Hepatocyte (in vitro differentiated cells): ENCODE data around the gene HOXB3. TPM values are rescaled to one million over a fixed set of nuclear protein-coding genes. Genes with fewer than 3 reads are reported as not detected.

Source experiments
- DNase-seq: peaks from one replicate; pipeline ENCODE4 v3.0.0-alpha.2; 2016; ENCODE audit warnings: low spot score
- H2AFZ ChIP-seq: fragments of 200-600 bp; sonication (generic); 2 replicates; pipeline ENCODE4 v1.6.0; 2016; ENCODE audit warnings: antibody characterized with exemption, mild to moderate bottlenecking
- H3K27ac ChIP-seq: fragments of 200-600 bp; sonication (generic); 2 replicates; pipeline ENCODE4 v1.5.1; 2016; ENCODE audit warnings: mild to moderate bottlenecking
- H3K27me3 ChIP-seq: fragments of 200-600 bp; sonication (generic); 2 replicates; pipeline ENCODE4 v1.6.1; 2016
- H3K36me3 ChIP-seq: fragments of 200-600 bp; sonication (generic); replicated peaks from 2 replicates; pipeline ENCODE4 v1.5.1; 2016; ENCODE audit warnings: low read depth; ENCODE audit not compliant: insufficient read depth
- H3K4me1 ChIP-seq: fragments of 200-600 bp; sonication (generic); 2 replicates; pipeline ENCODE4 v1.5.1; 2016; ENCODE audit warnings: mild to moderate bottlenecking, moderate library complexity; ENCODE audit not compliant: insufficient read depth
- H3K4me2 ChIP-seq: fragments of 200-600 bp; sonication (generic); 2 replicates; pipeline ENCODE4 v1.6.0; 2016
- H3K4me3 ChIP-seq: fragments of 200-600 bp; sonication (generic); 2 replicates; pipeline ENCODE4 v1.5.1; 2016; ENCODE audit warnings: mild to moderate bottlenecking
- H3K79me2 ChIP-seq: fragments of 200-600 bp; sonication (generic); 2 replicates; pipeline ENCODE4 v1.6.0; 2017; ENCODE audit warnings: mild to moderate bottlenecking
- H3K9me2 ChIP-seq: fragments of 200-600 bp; sonication (generic); replicated peaks from 2 replicates; pipeline ENCODE4 v1.6.0; 2017; ENCODE audit warnings: mild to moderate bottlenecking; ENCODE audit not compliant: insufficient read depth
- H3K9me3 ChIP-seq: fragments of 200-600 bp; sonication (generic); 2 replicates; pipeline ENCODE4 v1.5.1; 2016; ENCODE audit warnings: low read depth, mild to moderate bottlenecking
- H4K20me1 ChIP-seq: fragments of 200-600 bp; sonication (generic); 2 replicates; pipeline ENCODE4 v1.6.0; 2016; ENCODE audit warnings: mild to moderate bottlenecking; ENCODE audit not compliant: insufficient read depth, poor library complexity, severe bottlenecking
- EZH2 ChIP-seq: fragments of 200-600 bp; sonication (generic); IDR thresholded peaks from 2 replicates; pipeline ENCODE4 v1.6.1; 2016; ENCODE audit warnings: antibody characterized with exemption, mild to moderate bottlenecking, borderline replicate concordance
- EZH2phosphoT487 ChIP-seq: fragments of 200-600 bp; sonication (generic); IDR thresholded peaks from one replicate; pipeline ENCODE4 v1.6.1; 2018; ENCODE audit warnings: antibody characterized with exemption, mild to moderate bottlenecking, low read depth, moderate library complexity; ENCODE audit not compliant: unreplicated experiment, severe bottlenecking
- WGBS: methylation state at CpG from one replicate; pipeline ENCODE4 v1.1.6; 2016; ENCODE audit warnings: low lambda C conversion rate; ENCODE audit errors: missing lambda C conversion rate; 5-methylcytosine and 5-hydroxymethylcytosine counted together
- polyA plus RNA-seq: library from polyadenylated mRNA; unstranded; fragments of >200 nt; fragmentation: Nextera tagmentation; extraction: Ambion mirVana; gene quantifications from 2 replicates; pipeline ENCODE4 v1.2.1, GENCODE V29; 2016
- total RNA-seq: library from RNA; depleted of rRNA; stranded (reverse); fragments of >200 nt; gene quantifications from 2 replicates; pipeline ENCODE4 v1.2.3, GENCODE V29; 2014
- TF ChIP-seq, protein P1 (sequence below): fragments of 200-600 bp; sonication (generic); IDR thresholded peaks from 2 replicates; pipeline ENCODE4 v1.5.1; 2016; ENCODE audit warnings: antibody characterized with exemption, mild to moderate bottlenecking; ENCODE audit not compliant: poor library complexity

HOXB3 gene
- total and polyA plus RNA-seq, 2 experiments from 2014 or later: 1.8 to 5.9 TPM

GRCh38 chr17:48583708-48584222, 6.3 kb downstream of the HOXB3 start:
- no peaks in the 10 kb centered on the region for H3K36me3 ChIP-seq
- no peak overlapping the region for H3K4me2 ChIP-seq
- peaks cover 94% of the 10 kb centered on the region for H3K27me3 ChIP-seq
- H3K4me3 ChIP-seq: no peak overlapping the region
- no peak overlapping the region for H2AFZ ChIP-seq
- no peaks in the 10 kb centered on the region for H4K20me1 ChIP-seq
- no peaks in the 10 kb centered on the region for H3K9me3 ChIP-seq
- no peaks in the 10 kb centered on the region for H3K9me2 ChIP-seq
- peaks cover 18% of the 10 kb centered on the region for H3K4me1 ChIP-seq
- DNase-seq: no peak
- no peak overlapping the region for H3K27ac ChIP-seq
- H3K79me2 ChIP-seq: peaks cover 38% of the 10 kb centered on the region
- 55% methylated on average over 3 of the region's 3 CpGs for WGBS
- TF ChIP-seq, protein P1, sequence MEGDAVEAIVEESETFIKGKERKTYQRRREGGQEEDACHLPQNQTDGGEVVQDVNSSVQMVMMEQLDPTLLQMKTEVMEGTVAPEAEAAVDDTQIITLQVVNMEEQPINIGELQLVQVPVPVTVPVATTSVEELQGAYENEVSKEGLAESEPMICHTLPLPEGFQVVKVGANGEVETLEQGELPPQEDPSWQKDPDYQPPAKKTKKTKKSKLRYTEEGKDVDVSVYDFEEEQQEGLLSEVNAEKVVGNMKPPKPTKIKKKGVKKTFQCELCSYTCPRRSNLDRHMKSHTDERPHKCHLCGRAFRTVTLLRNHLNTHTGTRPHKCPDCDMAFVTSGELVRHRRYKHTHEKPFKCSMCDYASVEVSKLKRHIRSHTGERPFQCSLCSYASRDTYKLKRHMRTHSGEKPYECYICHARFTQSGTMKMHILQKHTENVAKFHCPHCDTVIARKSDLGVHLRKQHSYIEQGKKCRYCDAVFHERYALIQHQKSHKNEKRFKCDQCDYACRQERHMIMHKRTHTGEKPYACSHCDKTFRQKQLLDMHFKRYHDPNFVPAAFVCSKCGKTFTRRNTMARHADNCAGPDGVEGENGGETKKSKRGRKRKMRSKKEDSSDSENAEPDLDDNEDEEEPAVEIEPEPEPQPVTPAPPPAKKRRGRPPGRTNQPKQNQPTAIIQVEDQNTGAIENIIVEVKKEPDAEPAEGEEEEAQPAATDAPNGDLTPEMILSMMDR: no peak
- TF ChIP-seq EZH2phosphoT487 (peak; percentile 32), EZH2 (no peak)

- H3K27ac ChIP-seq: peak overlapping the region; percentile 80
- no peaks in the 10 kb centered on the region for H3K9me2 ChIP-seq
- H3K79me2 ChIP-seq: peaks cover 38% of the 10 kb centered on the region
- H3K4me3 ChIP-seq: peak overlapping the region; percentile 39
- H3K36me3 ChIP-seq: no peaks in the 10 kb centered on the region
- no peak for DNase-seq
- no peak for TF ChIP-seq EZH2
- TF ChIP-seq, protein P1: no peak
- no peak for TF ChIP-seq EZH2phosphoT487
- H4K20me1 ChIP-seq: no peaks in the 10 kb centered on the region
- H2AFZ ChIP-seq: no peak overlapping the region
- peak overlapping the region; percentile 91 for H3K4me2 ChIP-seq
- H3K27me3 ChIP-seq: peaks cover 87% of the 10 kb centered on the region
- peaks cover 18% of the 10 kb centered on the region for H3K4me1 ChIP-seq
- 34% methylated on average over 7 of the region's 7 CpGs for WGBS
- H3K9me3 ChIP-seq: no peaks in the 10 kb centered on the region
Observed at GRCh38 chr17:48582750-48583069, 7.3 kb downstream of the HOXB3 start.

GRCh38 chr17:48579760-48580554, 10.1 kb downstream of the HOXB3 start:
- H3K27me3 ChIP-seq: peaks cover 88% of the 10 kb centered on the region
- peaks cover 25% of the 10 kb centered on the region for H3K79me2 ChIP-seq
- no peaks in the 10 kb centered on the region for H3K36me3 ChIP-seq
- 14% methylated on average over 26 of the region's 26 CpGs for WGBS
- H2AFZ ChIP-seq: no peak overlapping the region
- H3K4me2 ChIP-seq: peak overlapping the region; percentile 91
- H3K9me3 ChIP-seq: no peaks in the 10 kb centered on the region
- peak overlapping the region; percentile 5 for H3K4me3 ChIP-seq
- DNase-seq: no peak
- H3K27ac ChIP-seq: peak overlapping the region; percentile 80
- H3K4me1 ChIP-seq: peaks cover 18% of the 10 kb centered on the region
- H3K9me2 ChIP-seq: no peaks in the 10 kb centered on the region
- no peaks in the 10 kb centered on the region for H4K20me1 ChIP-seq
- no peak for TF ChIP-seq EZH2
- peak; percentile 86 for TF ChIP-seq EZH2phosphoT487

- Histone ChIP-seq H3K4me3 (no peak overlapping the region), H3K27me3 (peaks cover 92% of the 10 kb centered on the region), H3K79me2 (peaks cover 25% of the 10 kb centered on the region)
Observed at GRCh38 chr17:48579471-48579759, 10.6 kb downstream of the HOXB3 start.

More at GRCh38 chr17:48579471-48579759, 10.6 kb downstream of the HOXB3 start:
- Histone ChIP-seq H2AFZ (no peak overlapping the region), H3K9me3 (no peaks in the 10 kb centered on the region), H4K20me1 (no peaks in the 10 kb centered on the region), H3K4me2 (peak overlapping the region; percentile 91), H3K27ac (peak overlapping the region; percentile 80), H3K4me1 (peaks cover 18% of the 10 kb centered on the region), H3K9me2 (no peaks in the 10 kb centered on the region), H3K36me3 (no peaks in the 10 kb centered on the region)
- no peak for DNase-seq
- 22% methylated on average over 7 of the region's 7 CpGs for WGBS
- TF ChIP-seq, protein P1: no peak
- no peak for TF ChIP-seq EZH2phosphoT487
- peak; percentile 15 for TF ChIP-seq EZH2
